NCI-H2227 treated with DMSO at 0.1 percent for 48 hours (cell line): ENCODE measurements around the gene MAN2A1.

Experiments
- DNase-seq: peaks from one replicate; lab custom pipeline; 2025; lab: John Stamatoyannopoulos, UW

Gene MAN2A1

DNA sequence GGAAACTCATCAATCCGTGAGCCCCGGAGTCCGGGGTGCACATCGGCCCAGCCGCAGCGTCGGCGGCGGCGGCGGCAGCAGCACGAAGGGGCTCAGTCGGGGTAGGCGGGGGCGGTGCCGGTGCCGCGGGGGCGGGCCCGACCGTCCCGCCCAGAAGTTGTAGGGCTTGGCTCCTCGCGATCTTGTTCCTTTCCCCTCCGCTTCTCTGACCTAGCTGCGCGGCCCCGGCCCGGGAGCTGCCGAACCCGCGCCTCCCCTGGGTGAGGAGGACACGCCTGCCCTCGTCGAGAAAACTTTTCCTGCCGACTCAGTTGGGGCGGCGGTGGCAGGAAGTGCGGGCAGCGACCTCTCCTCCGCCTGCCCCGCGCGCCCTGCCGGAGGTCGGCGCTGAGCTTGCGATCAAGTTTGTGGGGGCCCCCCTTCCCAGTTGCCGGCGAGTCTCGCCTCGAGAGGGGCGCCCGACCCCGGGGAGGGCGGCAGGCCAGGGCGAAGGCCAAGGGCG is at the start of gene MAN2A1:
Gene MAN2A1 (plus strand): TSS at position 188 of the 502 bp plus-strand sequence. CDS start 491 bp downstream, outside the sequence.
- peak; percentile 8 for DNase-seq

DNA sequence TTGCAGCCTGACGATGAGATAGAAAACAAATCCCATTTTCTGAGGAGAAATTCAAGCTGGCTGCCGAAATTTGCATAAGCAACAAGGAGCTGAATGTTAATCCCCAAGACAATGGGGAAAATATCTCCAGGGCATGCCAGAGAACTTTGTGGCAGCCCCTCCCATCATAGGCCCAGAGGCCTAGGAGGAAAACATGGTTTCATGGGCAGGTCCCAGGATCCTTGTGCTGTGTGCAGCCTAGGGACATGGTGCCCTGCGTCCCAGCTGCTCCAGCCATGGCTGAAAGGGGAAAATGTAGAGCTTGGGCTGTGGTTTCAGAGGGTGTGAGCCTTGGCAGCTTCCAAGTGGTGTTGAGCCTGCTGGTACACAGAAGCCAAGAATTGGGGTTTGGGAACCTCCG is 48.8 kb upstream of the MAN2A1 start:
- DNase-seq = no peak

DNA sequence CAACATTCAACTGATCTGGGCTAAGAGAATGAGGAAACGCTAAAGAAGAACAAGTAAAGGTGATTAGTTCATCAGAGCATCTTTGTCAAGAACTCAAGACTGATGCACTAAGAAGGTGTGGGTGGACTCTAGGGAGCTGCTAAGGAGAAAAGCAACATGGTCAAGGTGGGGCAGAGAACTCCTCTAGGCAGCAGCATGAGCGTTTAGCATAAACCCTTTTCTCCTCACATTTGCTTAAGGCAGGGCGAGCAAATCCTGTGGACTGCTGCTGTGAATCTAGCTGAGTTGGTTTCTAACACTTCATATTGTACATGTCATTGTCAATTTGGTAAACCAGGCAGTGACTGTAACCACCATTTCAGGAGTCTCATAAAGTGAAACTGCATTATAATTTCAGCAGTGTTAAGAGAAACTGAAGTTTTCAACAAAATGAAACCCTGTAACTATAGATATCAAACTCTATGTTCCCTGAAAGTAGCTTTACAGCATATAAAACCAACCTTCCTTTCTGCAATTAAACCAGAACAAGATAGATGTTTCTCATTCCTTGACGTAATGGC is 45.9 kb upstream of the MAN2A1 start:
- DNase-seq = no peak

GRCh38 chr5:109644829-109645228 is 44.9 kb upstream of the MAN2A1 start:
- no peak for DNase-seq

GRCh38 chr5:109645707-109646192 is 44.0 kb upstream of the MAN2A1 start:
- peak; percentile 45 for DNase-seq

DNA sequence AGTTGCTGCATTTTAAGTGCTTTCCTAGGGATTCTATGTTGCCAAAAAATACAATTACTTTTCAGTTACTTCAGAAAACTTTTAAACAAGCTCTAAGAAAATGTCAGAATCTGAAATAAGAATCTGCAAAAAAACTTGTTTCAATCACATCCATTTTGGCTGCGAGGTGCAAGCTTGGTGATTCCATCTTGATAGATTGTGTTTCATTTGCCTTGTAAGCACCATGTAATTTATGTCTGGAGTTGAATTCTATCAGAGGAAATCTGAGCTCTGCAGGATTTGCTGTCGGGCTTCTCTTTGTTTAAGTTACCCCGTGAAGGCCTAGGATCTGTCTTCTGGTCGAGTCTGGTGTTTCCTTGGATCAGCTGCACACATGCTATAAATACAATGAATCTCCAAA is 40.4 kb upstream of the MAN2A1 start:
- no peak for DNase-seq

DNA sequence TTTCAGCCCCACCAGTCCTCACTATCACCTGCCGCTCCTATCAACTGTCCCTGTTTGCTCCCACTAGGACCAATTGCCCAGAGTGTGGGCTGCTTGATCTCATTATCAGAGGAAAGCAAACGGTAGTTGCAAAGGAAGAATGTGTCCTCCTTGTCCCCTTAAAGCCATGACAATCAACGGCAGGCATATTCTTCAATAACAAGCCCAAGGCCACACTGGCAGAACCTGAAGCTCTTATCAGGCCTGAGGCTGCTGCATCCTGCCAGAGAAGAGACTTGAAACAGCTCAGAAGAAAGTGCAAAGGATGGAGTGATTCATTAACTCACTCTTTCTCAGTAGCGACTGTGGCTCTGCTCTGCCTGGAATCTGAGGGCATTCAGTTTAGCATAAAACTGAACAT is 39.2 kb upstream of the MAN2A1 start:
- no peak for DNase-seq

DNA sequence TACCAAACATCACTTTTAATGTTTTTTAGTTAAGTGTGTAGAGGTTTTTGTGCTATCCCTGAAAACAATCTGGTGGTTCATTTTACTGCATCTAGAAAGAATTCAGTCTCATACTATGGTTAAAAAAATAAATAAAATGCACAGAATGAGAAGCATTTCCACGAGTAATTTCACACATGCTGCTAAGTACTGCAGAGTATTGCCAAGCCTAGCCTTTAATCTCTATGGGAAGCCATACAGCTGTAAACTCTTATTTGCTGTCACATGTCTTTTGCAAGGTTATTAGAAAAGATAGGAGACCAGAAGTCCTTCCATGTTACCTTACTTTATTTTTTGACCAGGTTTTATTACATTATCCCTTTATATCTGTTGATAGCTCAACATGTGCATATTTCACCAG is 37.6 kb upstream of the MAN2A1 start:
- no peak for DNase-seq

GRCh38 chr5:109653042-109653441 is 36.7 kb upstream of the MAN2A1 start:
- no peak for DNase-seq

- DNase-seq = no peak
These were observed 36.0 kb upstream of the MAN2A1 start for GRCh38 chr5:109653561-109654239.

DNA sequence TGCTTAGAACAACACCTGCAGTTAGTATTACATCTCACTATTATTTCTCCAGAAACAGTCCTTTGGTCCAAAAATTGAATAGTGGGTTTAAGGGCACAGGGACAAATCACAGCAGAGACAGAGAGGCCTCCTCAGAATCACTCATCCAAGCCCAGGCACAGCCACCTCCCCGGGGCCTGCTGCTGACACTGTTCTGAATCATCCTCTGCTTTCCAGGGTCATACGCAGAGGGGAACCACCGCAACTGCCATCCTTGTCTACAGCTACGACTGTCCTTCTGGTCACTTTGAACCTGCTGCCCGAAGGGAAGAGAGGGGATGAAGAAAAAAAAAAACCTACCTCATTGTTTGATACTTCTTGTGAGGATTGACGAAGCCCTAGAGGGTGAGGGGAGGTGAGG is 35.3 kb upstream of the MAN2A1 start:
- DNase-seq = no peak

GRCh38 chr5:109655841-109656240 is 33.9 kb upstream of the MAN2A1 start:
- DNase-seq = no peak

GRCh38 chr5:109656829-109657228 is 32.9 kb upstream of the MAN2A1 start:
- DNase-seq = no peak

- no peak for DNase-seq
These were observed 29.8 kb upstream of the MAN2A1 start for GRCh38 chr5:109659901-109660300.

- DNase-seq = no peak
These were observed 29.4 kb upstream of the MAN2A1 start for GRCh38 chr5:109660301-109660700.

GRCh38 chr5:109668237-109668636 is 21.5 kb upstream of the MAN2A1 start:
- DNase-seq = no peak

GRCh38 chr5:109668668-109669422 is 20.9 kb upstream of the MAN2A1 start:
- no peak for DNase-seq

DNA sequence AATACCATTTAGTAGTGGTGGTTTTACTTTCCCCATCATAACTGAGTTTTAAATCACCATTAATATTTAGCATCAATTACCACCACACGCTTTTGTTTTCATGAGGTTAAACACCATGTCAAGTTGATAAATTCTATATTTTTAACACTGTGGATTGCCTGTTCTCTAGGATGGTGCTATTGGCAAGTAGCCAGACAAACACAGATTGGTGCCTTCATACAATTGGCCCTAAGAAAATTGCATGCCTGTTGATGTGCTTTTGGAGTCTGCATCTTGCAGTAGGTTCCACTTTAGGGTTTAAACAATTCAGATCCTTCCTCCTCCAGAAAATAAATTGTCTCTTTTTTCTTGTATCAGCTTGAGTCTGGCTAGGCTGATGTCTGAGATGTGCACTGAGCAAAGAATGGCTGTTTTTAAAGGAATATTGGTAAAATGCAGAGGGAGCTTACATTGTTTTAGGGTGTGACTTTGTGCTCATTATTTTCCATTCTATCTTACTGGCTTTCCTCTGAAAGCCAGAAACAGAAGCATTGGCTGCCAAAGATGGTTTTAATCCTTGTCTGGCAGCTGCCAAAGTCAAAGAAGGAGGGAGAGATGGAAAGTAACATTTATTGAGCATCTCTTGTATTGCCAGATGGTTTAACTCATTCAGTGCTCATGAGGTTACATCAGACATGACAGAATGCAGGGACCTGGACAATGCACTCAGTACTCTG is 19.6 kb upstream of the MAN2A1 start:
- DNase-seq = peak; percentile 13

- DNase-seq = no peak
These were observed 18.6 kb upstream of the MAN2A1 start for GRCh38 chr5:109671136-109671535.

- no peak for DNase-seq
These were observed 15.1 kb upstream of the MAN2A1 start for GRCh38 chr5:109674596-109674995.

DNA sequence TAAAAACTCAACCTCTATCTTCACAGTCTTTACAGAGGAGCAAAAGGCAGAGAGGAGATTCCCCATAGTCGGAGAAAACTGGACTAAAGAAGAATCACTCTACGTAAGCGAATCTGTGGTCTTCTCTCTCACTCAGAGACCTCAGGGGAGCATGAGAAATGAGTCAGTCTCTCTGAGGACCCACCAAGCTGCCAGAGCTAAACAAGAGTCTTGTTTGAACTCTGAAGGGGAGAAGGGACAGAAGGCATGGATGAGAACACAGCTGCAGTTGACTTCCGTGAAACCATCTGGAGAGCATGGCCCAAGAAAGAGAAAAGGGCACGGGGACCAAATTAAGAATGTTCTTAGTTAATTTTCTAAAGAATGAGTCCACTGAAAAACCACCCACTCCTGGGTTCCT is 12.8 kb upstream of the MAN2A1 start:
- DNase-seq = no peak

- no peak for DNase-seq
These were observed 11.3 kb upstream of the MAN2A1 start for GRCh38 chr5:109678447-109678846.
